Neuronal stem cell (in vitro differentiated cells): ENCODE results near the gene IPCEF1.

ENCODE experiments used
- DNase-seq: peaks from one replicate; pipeline ENCODE4 v3.0.0-alpha.2; 2013; ENCODE audit warnings: low spot score
- H2AFZ ChIP-seq: one replicate; pipeline ENCODE4 v1.6.1; 2013; ENCODE audit warnings: mild to moderate bottlenecking, low read length, inconsistent platforms
- H2AK5ac ChIP-seq: 2 replicates; pipeline ENCODE4 v1.6.1; 2013; ENCODE audit warnings: low read depth, mild to moderate bottlenecking, inconsistent platforms, low read length, moderate library complexity, mixed read lengths
- H2BK120ac ChIP-seq: 2 replicates; pipeline ENCODE4 v1.6.1; 2013; ENCODE audit warnings: low read depth, mild to moderate bottlenecking, inconsistent platforms, low read length, moderate library complexity, mixed read lengths
- H2BK12ac ChIP-seq: one replicate; pipeline ENCODE4 v1.6.1; 2013; ENCODE audit warnings: low read length, inconsistent platforms
- H2BK15ac ChIP-seq: 2 replicates; pipeline ENCODE4 v1.6.1; 2013; ENCODE audit warnings: mild to moderate bottlenecking, low read length, inconsistent platforms, mixed read lengths
- H2BK5ac ChIP-seq: one replicate; pipeline ENCODE4 v1.6.1; 2013; ENCODE audit warnings: inconsistent platforms, mild to moderate bottlenecking, low read length, moderate library complexity
- H3K14ac ChIP-seq: one replicate; pipeline ENCODE4 v1.6.1; 2013; ENCODE audit warnings: low read length, inconsistent platforms
- H3K18ac ChIP-seq: 2 replicates; pipeline ENCODE4 v1.6.1; 2013; ENCODE audit warnings: low read length, inconsistent platforms
- H3K23ac ChIP-seq: 2 replicates; pipeline ENCODE4 v1.6.1; 2013; ENCODE audit warnings: low read depth, mild to moderate bottlenecking, mixed read lengths, low read length, inconsistent platforms; ENCODE audit not compliant: poor library complexity
- H3K27ac ChIP-seq: replicated peaks from 3 replicates; pipeline ENCODE4 v1.5.1; 2013; ENCODE audit warnings: low read length, inconsistent platforms
- H3K27me3 ChIP-seq, 3 experiments: 2 replicates each; pipeline ENCODE4 v1.6.1; 2013; ENCODE audit warnings: low read length in 3 of 3, mild to moderate bottlenecking in 2 of 3, inconsistent platforms in 1 of 3, low read depth in 1 of 3, mixed read lengths in 1 of 3, moderate library complexity in 1 of 3; ENCODE audit not compliant: control insufficient read depth in 3 of 3, insufficient read depth in 3 of 3
- H3K36me3 ChIP-seq, 2 donors: replicated peaks in 1 of 2; 2 replicates each; pipeline ENCODE4 v1.6.1; 2013; ENCODE audit warnings: low read length in 2 of 2; ENCODE audit not compliant: control insufficient read depth in 2 of 2, insufficient read depth in 2 of 2
- H3K4ac ChIP-seq: 2 replicates; pipeline ENCODE4 v1.6.1; 2013; ENCODE audit warnings: inconsistent platforms, mild to moderate bottlenecking, low read length, moderate library complexity
- H3K4me1 ChIP-seq, 2 donors: 1 replicate in 1 of 2; 2 replicates in 1 of 2; pipeline ENCODE4 v1.6.1; 2013; ENCODE audit warnings: low read length in 2 of 2, low read depth in 1 of 2; ENCODE audit not compliant: control insufficient read depth in 2 of 2, insufficient read depth in 1 of 2
- H3K4me2 ChIP-seq: one replicate; pipeline ENCODE4 v1.6.1; 2013; ENCODE audit warnings: mild to moderate bottlenecking, low read length, inconsistent platforms; ENCODE audit not compliant: insufficient read depth, poor library complexity, severe bottlenecking
- H3K4me3 ChIP-seq, 2 donors: 2 replicates each; pipeline ENCODE4 v1.5.1; 2013; ENCODE audit warnings: low read length in 2 of 2, mild to moderate bottlenecking in 2 of 2, inconsistent platforms in 1 of 2, moderate library complexity in 1 of 2
- H3K79me1 ChIP-seq: one replicate; pipeline ENCODE4 v1.6.1; 2013; ENCODE audit warnings: low read depth, mild to moderate bottlenecking, inconsistent platforms, low read length, moderate library complexity
- H3K9ac ChIP-seq: one replicate; pipeline ENCODE4 v1.6.1; 2013; ENCODE audit warnings: mild to moderate bottlenecking, low read depth, low read length, inconsistent platforms; ENCODE audit not compliant: poor library complexity
- H3K9me3 ChIP-seq, 2 donors: replicated peaks in 1 of 2; 2 replicates each; pipeline versions ENCODE3 to v1.6.1; 2013; ENCODE audit warnings: low read length in 2 of 2, mild to moderate bottlenecking in 2 of 2, inconsistent platforms in 1 of 2, low read depth in 1 of 2, mixed read lengths in 1 of 2, moderate library complexity in 1 of 2; ENCODE audit not compliant: control insufficient read depth in 2 of 2, insufficient read depth in 1 of 2
- H4K8ac ChIP-seq: one replicate; pipeline ENCODE4 v1.6.1; 2013; ENCODE audit warnings: low read depth, mild to moderate bottlenecking, inconsistent platforms, low read length, moderate library complexity
- H4K91ac ChIP-seq: one replicate; pipeline ENCODE4 v1.6.1; 2013; ENCODE audit warnings: low read length, low read depth, mild to moderate bottlenecking, inconsistent platforms; ENCODE audit not compliant: poor library complexity
- WGBS, 2 donors: extraction: QIAGEN DNeasy Blood & Tissue Kit; methylation state at CpG; one replicate each; pipeline ENCODE4 v1.1.7; 2013; ENCODE audit warnings: missing lambda C conversion rate in 2 of 2, mixed read lengths in 1 of 2; ENCODE audit not compliant: insufficient read length in 2 of 2, insufficient replicate concordance in 1 of 2; ENCODE audit errors: extremely low coverage in 2 of 2; 5-methylcytosine and 5-hydroxymethylcytosine counted together

Gene IPCEF1

DNA sequence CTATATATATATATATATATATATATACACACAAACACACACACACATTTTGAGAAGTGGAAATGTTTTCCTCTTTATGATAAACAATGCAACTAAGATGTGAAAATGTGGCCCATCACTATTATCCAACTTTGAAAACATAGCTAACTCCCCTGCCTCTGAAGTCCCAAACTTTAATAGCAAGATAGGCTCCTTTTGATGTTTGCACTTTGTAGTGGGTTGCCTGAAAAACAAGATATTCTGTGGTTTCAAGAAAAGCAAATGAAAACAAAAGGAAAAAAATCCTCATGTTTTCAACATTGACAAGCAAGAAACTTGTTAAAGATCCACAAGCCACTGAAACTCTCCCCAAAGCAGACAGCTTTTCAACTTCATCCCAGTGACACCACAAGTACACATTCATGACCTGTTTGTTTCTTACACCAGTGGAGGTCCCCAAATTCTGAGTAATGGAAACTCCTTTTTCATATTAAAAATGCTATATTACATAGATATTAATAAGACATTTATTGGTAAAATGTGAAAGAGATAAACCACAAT is 90.0 kb downstream of the IPCEF1 start:
- H3K4ac ChIP-seq: no peak overlapping the region
- no peaks in the 10 kb centered on the region for H3K27me3 ChIP-seq
- no peak overlapping the region for H2BK12ac ChIP-seq
- H3K4me1 ChIP-seq: no peaks in the 10 kb centered on the region
- H2AK5ac ChIP-seq: no peak overlapping the region
- H3K4me3 ChIP-seq: no peak overlapping the region
- no peak overlapping the region for H4K8ac ChIP-seq
- no peaks in the 10 kb centered on the region for H3K79me1 ChIP-seq
- H3K4me2 ChIP-seq: no peak overlapping the region
- no peak overlapping the region for H2BK15ac ChIP-seq
- H3K9ac ChIP-seq: no peak overlapping the region
- H2BK120ac ChIP-seq: no peak overlapping the region
- no peak overlapping the region for H2AFZ ChIP-seq
- H3K18ac ChIP-seq: no peak overlapping the region
- DNase-seq: no peak
- no peak overlapping the region for H4K91ac ChIP-seq
- H2BK5ac ChIP-seq: no peak overlapping the region
- H3K23ac ChIP-seq: no peak overlapping the region
- no peak overlapping the region for H3K14ac ChIP-seq
- H3K9me3 ChIP-seq: peaks cover 0 to 2% of the 10 kb centered on the region in 2 donors
- H3K36me3 ChIP-seq: no peaks in the 10 kb centered on the region
- H3K27ac ChIP-seq: no peak overlapping the region

DNA sequence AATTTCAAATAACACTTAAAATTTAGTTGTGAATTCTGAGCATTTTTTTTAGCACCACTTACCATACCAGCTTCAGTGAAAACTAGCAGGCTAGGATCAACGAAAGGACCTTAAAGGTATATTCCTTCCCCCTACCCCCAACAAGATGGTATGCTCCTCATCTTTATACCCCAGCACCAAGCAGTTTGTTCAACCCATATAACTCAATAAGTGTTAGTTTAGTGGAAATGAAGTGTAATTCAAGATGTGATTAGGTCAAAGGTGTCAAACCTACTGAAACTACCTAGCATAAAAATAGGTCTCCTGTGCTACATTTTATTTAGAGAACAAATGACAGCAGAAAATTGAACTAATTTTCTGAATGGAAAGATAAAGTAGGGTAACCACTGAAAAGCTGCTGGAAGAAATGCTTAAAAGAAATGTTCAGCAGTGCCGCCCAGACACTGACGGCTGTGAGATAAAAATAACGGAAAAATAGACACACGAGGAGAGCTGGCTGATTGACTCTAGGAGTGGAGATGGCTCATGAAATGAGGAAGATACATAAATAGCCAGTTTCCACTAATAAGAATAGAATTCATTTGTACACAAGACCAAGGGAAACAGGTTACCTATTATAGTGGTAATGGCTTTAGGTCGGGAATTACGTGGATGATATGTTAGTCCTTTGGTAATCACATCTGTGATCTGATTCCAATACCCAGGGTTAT is 94.8 kb downstream of the IPCEF1 start:
- Histone ChIP-seq H3K4me1 (no peaks in the 10 kb centered on the region), H2BK120ac (no peak overlapping the region), H2AFZ (no peak overlapping the region), H3K4ac (no peak overlapping the region), H3K18ac (no peak overlapping the region), H2BK5ac (no peak overlapping the region), H2BK12ac (no peak overlapping the region), H3K9ac (no peak overlapping the region), H3K36me3 (no peaks in the 10 kb centered on the region), H4K8ac (no peak overlapping the region), H3K27ac (no peak overlapping the region), H2AK5ac (no peak overlapping the region), H3K14ac (no peak overlapping the region), H3K4me3 (no peak overlapping the region), H3K4me2 (no peak overlapping the region), H3K27me3 (no peaks in the 10 kb centered on the region), H3K23ac (no peak overlapping the region), H3K79me1 (no peaks in the 10 kb centered on the region), H3K9me3 (peaks cover 0 to 2% of the 10 kb centered on the region in 2 donors), H2BK15ac (no peak overlapping the region), H4K91ac (no peak overlapping the region)
- no peak for DNase-seq
- WGBS, 2 donors: no CpG with 5 or more reads among the region's 7 CpGs

DNA sequence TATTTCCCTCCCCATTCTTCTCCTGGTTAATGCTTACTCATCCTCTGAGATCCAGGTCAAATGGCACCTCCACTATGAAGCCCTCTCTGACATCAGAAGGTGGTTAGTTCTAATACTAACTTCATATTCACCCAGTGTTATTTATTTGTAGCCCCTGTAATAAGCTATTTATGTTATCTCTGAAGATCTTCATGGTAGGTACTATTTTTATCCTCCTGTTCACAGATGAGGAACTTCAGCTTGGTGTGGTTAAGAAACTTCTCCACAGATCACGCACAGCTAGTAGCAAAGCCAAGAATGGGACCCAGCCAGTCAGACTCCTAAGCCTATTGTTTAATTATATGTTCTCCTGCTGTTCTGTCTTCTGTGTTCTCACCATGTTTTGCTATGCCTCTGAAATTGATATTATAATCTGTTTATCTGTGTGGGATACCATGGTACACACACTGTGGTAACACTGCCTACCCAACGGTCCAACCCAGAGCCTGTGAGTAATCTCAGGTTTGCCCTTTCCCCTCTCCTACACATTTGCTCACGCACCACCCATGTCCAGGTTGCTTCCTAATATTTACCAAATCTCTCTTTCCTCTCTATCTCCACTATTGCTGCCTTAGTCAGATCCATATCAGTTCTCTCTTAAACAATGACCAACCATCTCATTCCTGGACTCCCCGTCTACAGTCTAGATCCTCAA is 98.4 kb downstream of the IPCEF1 start:
- no peak overlapping the region for H4K91ac ChIP-seq
- H2BK12ac ChIP-seq: no peak overlapping the region
- no peak overlapping the region for H4K8ac ChIP-seq
- H3K18ac ChIP-seq: no peak overlapping the region
- no peak overlapping the region for H2BK5ac ChIP-seq
- H3K4ac ChIP-seq: no peak overlapping the region
- H3K9me3 ChIP-seq: peaks cover 0 to 2% of the 10 kb centered on the region in 2 donors
- H3K27me3 ChIP-seq: no peaks in the 10 kb centered on the region
- DNase-seq: no peak
- H2AK5ac ChIP-seq: no peak overlapping the region
- H3K27ac ChIP-seq: no peak overlapping the region
- H3K36me3 ChIP-seq: no peaks in the 10 kb centered on the region
- no peak overlapping the region for H3K4me2 ChIP-seq
- H3K4me1 ChIP-seq: no peaks in the 10 kb centered on the region
- H3K79me1 ChIP-seq: no peaks in the 10 kb centered on the region
- WGBS, 2 donors: no CpG with 5 or more reads among the region's 4 CpGs
- no peak overlapping the region for H2AFZ ChIP-seq
- H2BK15ac ChIP-seq: no peak overlapping the region
- no peak overlapping the region for H2BK120ac ChIP-seq
- no peak overlapping the region for H3K9ac ChIP-seq
- H3K4me3 ChIP-seq: no peak overlapping the region
- H3K14ac ChIP-seq: no peak overlapping the region
- H3K23ac ChIP-seq: no peak overlapping the region

DNA sequence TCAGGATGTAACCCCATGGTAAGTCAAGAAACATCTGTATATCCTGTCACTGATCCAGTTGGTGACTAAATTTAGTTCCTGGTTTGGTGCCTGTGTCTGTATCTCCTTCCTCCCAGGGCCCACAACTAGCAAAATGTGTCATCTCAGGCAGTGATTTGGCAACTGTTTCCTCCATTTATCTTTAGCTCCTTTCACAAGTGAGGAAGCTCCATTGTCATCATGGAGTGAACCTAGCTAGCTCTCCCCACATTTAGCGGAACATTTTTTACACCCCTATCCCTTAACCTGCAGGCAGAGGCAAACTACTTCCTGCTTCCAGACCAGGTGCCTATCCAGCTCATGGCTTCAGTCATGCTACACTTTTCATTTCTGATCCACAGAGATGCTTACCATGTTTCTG is 99.5 kb downstream of the IPCEF1 start:
- no peak for DNase-seq
- Histone ChIP-seq H3K14ac (no peak overlapping the region), H3K36me3 (no peaks in the 10 kb centered on the region)

More for the DNA sequence above, 99.5 kb downstream of the IPCEF1 start:
- H2AFZ ChIP-seq: no peak overlapping the region
- no peak overlapping the region for H4K8ac ChIP-seq
- H2AK5ac ChIP-seq: no peak overlapping the region
- no peaks in the 10 kb centered on the region for H3K79me1 ChIP-seq
- H3K9ac ChIP-seq: no peak overlapping the region
- no peak overlapping the region for H2BK5ac ChIP-seq
- H3K18ac ChIP-seq: no peak overlapping the region
- H3K4me2 ChIP-seq: no peak overlapping the region
- no CpG with 5 or more reads among the region's 1 CpG for WGBS, 2 donors
- no peak overlapping the region for H3K23ac ChIP-seq
- H3K27me3 ChIP-seq: no peaks in the 10 kb centered on the region
- H3K9me3 ChIP-seq: peaks cover 0 to 2% of the 10 kb centered on the region in 2 donors
- peak overlapping the region in 1 of 2 donors; percentile 20 for H3K4me3 ChIP-seq
- no peak overlapping the region for H3K27ac ChIP-seq
- H2BK120ac ChIP-seq: no peak overlapping the region
- H4K91ac ChIP-seq: no peak overlapping the region
- H2BK12ac ChIP-seq: no peak overlapping the region
- H2BK15ac ChIP-seq: no peak overlapping the region
- no peak overlapping the region for H3K4ac ChIP-seq
- no peaks in the 10 kb centered on the region for H3K4me1 ChIP-seq
